ENCODE measurements around the gene CBLIF. TPM values are rescaled to one million over a fixed set of nuclear protein-coding genes. Genes with fewer than 3 reads are reported as not detected.

Gene CBLIF
- total and polyA plus RNA-seq, 2 donors (not counting 1 experiment from before 2014, with no cell fraction given) = not detected

- no peak overlapping the region for H3K4me3 ChIP-seq (replicated peaks in 1 of 4; ENCODE audit: control extremely low read depth in 1 of 4, insufficient read depth in 1 of 4, low read depth in 3 of 4, low read length in 4 of 4)
- DNase-seq (ENCODE audit: low read depth in 2 of 2) = peak in 1 of 2 donors; percentile 43
- H3K9ac ChIP-seq (ENCODE audit: insufficient read depth, low read length) = no peak overlapping the region
- H3K27ac ChIP-seq (ENCODE audit: insufficient read depth, low read length) = no peak overlapping the region
- no peaks in the 10 kb centered on the region for H3K4me1 ChIP-seq (ENCODE audit: control insufficient read depth, extremely low read depth, insufficient read depth, low read length)
- no peak for TF ChIP-seq CTCF (conservative IDR thresholded peaks at IDR 0.05 in 1 of 2, IDR thresholded peaks at IDR 0.05 in 1 of 2; ENCODE audit: low read depth in 1 of 2, low read length in 2 of 2)
- TF ChIP-seq EZH2 (IDR thresholded peaks at IDR 0.05; ENCODE audit: low read length, missing control alignments) = no peak
- no peaks in the 10 kb centered on the region for H3K27me3 ChIP-seq (ENCODE audit: control insufficient read depth, insufficient read depth, low read length)
- peaks cover 7% of the 10 kb centered on the region for H3K36me3 ChIP-seq (ENCODE audit: control insufficient read depth, insufficient read depth, low read length)
- no peaks in the 10 kb centered on the region for H3K79me2 ChIP-seq (ENCODE audit: control insufficient read depth, insufficient read depth, low read length)
- no peak overlapping the region for H2AFZ ChIP-seq (ENCODE audit: low read length)
- no peak overlapping the region for H3K4me2 ChIP-seq (ENCODE audit: extremely low read depth, insufficient read depth, low read length)
- no peaks in the 10 kb centered on the region for H4K20me1 ChIP-seq (ENCODE audit: control insufficient read depth, extremely low read depth, insufficient read depth, low read length)
- no peaks in the 10 kb centered on the region for H3K9me3 ChIP-seq (ENCODE audit: control insufficient read depth, insufficient read depth, low read depth, low read length)
Measured at GRCh38 chr11:59801981-59802638, 43.2 kb downstream of the CBLIF start.

- no peak for TF ChIP-seq CTCF (conservative IDR thresholded peaks at IDR 0.05 in 1 of 2, IDR thresholded peaks at IDR 0.05 in 1 of 2; ENCODE audit: low read depth in 1 of 2, low read length in 2 of 2)
- no peak for TF ChIP-seq EZH2 (IDR thresholded peaks at IDR 0.05; ENCODE audit: low read length, missing control alignments)
- no peak overlapping the region for H3K4me2 ChIP-seq (ENCODE audit: extremely low read depth, insufficient read depth, low read length)
- no peaks in the 10 kb centered on the region for H3K4me1 ChIP-seq (ENCODE audit: control insufficient read depth, extremely low read depth, insufficient read depth, low read length)
- H3K9ac ChIP-seq (ENCODE audit: insufficient read depth, low read length) = no peak overlapping the region
- no peak for DNase-seq (ENCODE audit: low read depth in 2 of 2)
- H4K20me1 ChIP-seq (ENCODE audit: control insufficient read depth, extremely low read depth, insufficient read depth, low read length) = no peaks in the 10 kb centered on the region
- H3K36me3 ChIP-seq (ENCODE audit: control insufficient read depth, insufficient read depth, low read length) = peaks cover 2% of the 10 kb centered on the region
- H2AFZ ChIP-seq (ENCODE audit: low read length) = no peak overlapping the region
- no peak overlapping the region for H3K4me3 ChIP-seq (replicated peaks in 1 of 4; ENCODE audit: control extremely low read depth in 1 of 4, insufficient read depth in 1 of 4, low read depth in 3 of 4, low read length in 4 of 4)
- no peaks in the 10 kb centered on the region for H3K27me3 ChIP-seq (ENCODE audit: control insufficient read depth, insufficient read depth, low read length)
- no peaks in the 10 kb centered on the region for H3K79me2 ChIP-seq (ENCODE audit: control insufficient read depth, insufficient read depth, low read length)
- H3K27ac ChIP-seq (ENCODE audit: insufficient read depth, low read length) = no peak overlapping the region
- H3K9me3 ChIP-seq (ENCODE audit: control insufficient read depth, insufficient read depth, low read depth, low read length) = no peaks in the 10 kb centered on the region
Measured at GRCh38 chr11:59801160-59801706, 44.1 kb downstream of the CBLIF start.

- Histone ChIP-seq H2AFZ (ENCODE audit: low read length) (no peak overlapping the region), H3K36me3 (ENCODE audit: control insufficient read depth, insufficient read depth, low read length) (peaks cover 2% of the 10 kb centered on the region), H3K27ac (ENCODE audit: insufficient read depth, low read length) (no peak overlapping the region), H3K27me3 (ENCODE audit: control insufficient read depth, insufficient read depth, low read length) (no peaks in the 10 kb centered on the region), H3K4me2 (ENCODE audit: extremely low read depth, insufficient read depth, low read length) (no peak overlapping the region), H3K4me3 (replicated peaks in 1 of 4; ENCODE audit: control extremely low read depth in 1 of 4, insufficient read depth in 1 of 4, low read depth in 3 of 4, low read length in 4 of 4) (no peak overlapping the region), H3K9ac (ENCODE audit: insufficient read depth, low read length) (no peak overlapping the region), H3K4me1 (ENCODE audit: control insufficient read depth, extremely low read depth, insufficient read depth, low read length) (no peaks in the 10 kb centered on the region), H3K9me3 (ENCODE audit: control insufficient read depth, insufficient read depth, low read depth, low read length) (no peaks in the 10 kb centered on the region), H3K79me2 (ENCODE audit: control insufficient read depth, insufficient read depth, low read length) (no peaks in the 10 kb centered on the region), H4K20me1 (ENCODE audit: control insufficient read depth, extremely low read depth, insufficient read depth, low read length) (no peaks in the 10 kb centered on the region)
- DNase-seq (ENCODE audit: low read depth in 2 of 2) = no peak
- TF ChIP-seq CTCF (conservative IDR thresholded peaks at IDR 0.05 in 1 of 2, IDR thresholded peaks at IDR 0.05 in 1 of 2; ENCODE audit: low read depth in 1 of 2, low read length in 2 of 2) (no peak), EZH2 (IDR thresholded peaks at IDR 0.05; ENCODE audit: low read length, missing control alignments) (no peak)
Measured at GRCh38 chr11:59800390-59801025, 44.8 kb downstream of the CBLIF start.
